ENCODE results near the gene FCGR3B. TPM values are rescaled to one million over a fixed set of nuclear protein-coding genes. Genes with fewer than 3 reads are reported as not detected.
"Not testable (repeated sequence)": the region's sequence is repeated elsewhere in the genome, so short reads cannot be mapped to it uniquely, and the experiment has no call there.

Gene FCGR3B
- total RNA-seq, 1 experiment from 2014 or later: not detected

- peak; percentile 44 for DNase-seq (ENCODE audit: low spot score)
- H3K27ac ChIP-seq (ENCODE audit: low read depth, low read length, poor library complexity, severe bottlenecking); CTCF ChIA-PET; H3K4me1 ChIP-seq (ENCODE audit: insufficient read depth, low read length, poor library complexity, severe bottlenecking); H3K27me3 ChIP-seq (replicated peaks; ENCODE audit: insufficient read depth, low read depth, low read length, poor library complexity); BruUV-seq (replicated peaks); H3K9me3 ChIP-seq (ENCODE audit: low read depth, low read length, poor library complexity, severe bottlenecking); H3K36me3 ChIP-seq (ENCODE audit: insufficient read depth, low read length, poor library complexity, severe bottlenecking); POLR2A ChIA-PET (ENCODE audit: low non-redundant PET); H3K4me3 ChIP-seq (ENCODE audit: low read depth, low read length, poor library complexity, severe bottlenecking): not testable (repeated sequence)
- intact Hi-C loops (cut with micrococcal nuclease; ENCODE audit: unreplicated experiment): loop anchor here (5.0 kb wide), 1 partner anchor 95 kb away; no protein-coding TSS in a partner anchor
- TF ChIP-seq CTCF (conservative IDR thresholded peaks at IDR 0.05; ENCODE audit: low read depth, low read length): peak; percentile 59
Observed at GRCh38 chr1:161647507-161648360, 16.8 kb upstream of the FCGR3B start.

DNA sequence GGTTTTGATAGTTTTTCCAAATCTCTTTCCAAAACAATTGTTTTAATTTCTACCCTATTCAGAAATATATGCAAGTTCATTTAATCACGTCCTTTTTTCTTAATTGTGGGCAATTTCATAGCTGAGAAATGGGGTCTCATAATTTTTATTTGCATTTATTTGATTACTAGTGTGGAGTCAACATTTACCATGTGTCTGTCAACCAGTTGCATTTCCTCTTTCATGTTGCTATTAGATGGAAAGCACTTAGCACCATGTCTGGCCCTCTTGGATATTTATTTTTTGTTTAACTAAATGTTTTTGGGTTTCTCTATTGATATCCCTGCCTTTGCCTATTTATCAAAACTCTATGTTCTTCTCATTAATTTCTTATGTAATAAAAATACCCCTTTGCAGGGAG, 13.9 kb upstream of the FCGR3B start:
- H3K4me3 ChIP-seq (ENCODE audit: low read depth, low read length, poor library complexity, severe bottlenecking); CTCF ChIA-PET; H3K27ac ChIP-seq (ENCODE audit: low read depth, low read length, poor library complexity, severe bottlenecking); DNase-seq (ENCODE audit: low spot score); H3K36me3 ChIP-seq (ENCODE audit: insufficient read depth, low read length, poor library complexity, severe bottlenecking); H3K9me3 ChIP-seq (ENCODE audit: low read depth, low read length, poor library complexity, severe bottlenecking); BruUV-seq (replicated peaks); POLR2A ChIA-PET (ENCODE audit: low non-redundant PET); H3K4me1 ChIP-seq (ENCODE audit: insufficient read depth, low read length, poor library complexity, severe bottlenecking); H3K27me3 ChIP-seq (replicated peaks; ENCODE audit: insufficient read depth, low read depth, low read length, poor library complexity): not testable (repeated sequence)
- intact Hi-C loops (cut with micrococcal nuclease; ENCODE audit: unreplicated experiment): loop anchor here (5.0 kb wide), 1 partner anchor 97 kb away; no protein-coding TSS in a partner anchor

- H3K36me3 ChIP-seq (ENCODE audit: insufficient read depth, low read length, poor library complexity, severe bottlenecking); CTCF ChIA-PET; H3K4me3 ChIP-seq (ENCODE audit: low read depth, low read length, poor library complexity, severe bottlenecking); POLR2A ChIA-PET (ENCODE audit: low non-redundant PET); H3K9me3 ChIP-seq (ENCODE audit: low read depth, low read length, poor library complexity, severe bottlenecking); H3K27ac ChIP-seq (ENCODE audit: low read depth, low read length, poor library complexity, severe bottlenecking); BruUV-seq (replicated peaks); DNase-seq (ENCODE audit: low spot score); H3K27me3 ChIP-seq (replicated peaks; ENCODE audit: insufficient read depth, low read depth, low read length, poor library complexity); H3K4me1 ChIP-seq (ENCODE audit: insufficient read depth, low read length, poor library complexity, severe bottlenecking); intact Hi-C loops (cut with micrococcal nuclease; ENCODE audit: unreplicated experiment): not testable (repeated sequence)
Observed at GRCh38 chr1:161643481-161644208, 12.7 kb upstream of the FCGR3B start.

- intact Hi-C loops (cut with micrococcal nuclease; ENCODE audit: unreplicated experiment); BruUV-seq (replicated peaks); H3K4me1 ChIP-seq (ENCODE audit: insufficient read depth, low read length, poor library complexity, severe bottlenecking); CTCF ChIA-PET; H3K27me3 ChIP-seq (replicated peaks; ENCODE audit: insufficient read depth, low read depth, low read length, poor library complexity); H3K36me3 ChIP-seq (ENCODE audit: insufficient read depth, low read length, poor library complexity, severe bottlenecking); H3K27ac ChIP-seq (ENCODE audit: low read depth, low read length, poor library complexity, severe bottlenecking); H3K4me3 ChIP-seq (ENCODE audit: low read depth, low read length, poor library complexity, severe bottlenecking); H3K9me3 ChIP-seq (ENCODE audit: low read depth, low read length, poor library complexity, severe bottlenecking); POLR2A ChIA-PET (ENCODE audit: low non-redundant PET): not testable (repeated sequence)
- TF ChIP-seq CTCF (conservative IDR thresholded peaks at IDR 0.05; ENCODE audit: low read depth, low read length): 0 out of 2 replicates have a peak, but pooled peaks have one; percentile 14
- peak; percentile 17 for DNase-seq (ENCODE audit: low spot score)
Observed at GRCh38 chr1:161642697-161643096, 11.7 kb upstream of the FCGR3B start.

GRCh38 chr1:161639203-161639602, 8.2 kb upstream of the FCGR3B start:
- BruUV-seq (replicated peaks); H3K4me3 ChIP-seq (ENCODE audit: low read depth, low read length, poor library complexity, severe bottlenecking); POLR2A ChIA-PET (ENCODE audit: low non-redundant PET); H3K9me3 ChIP-seq (ENCODE audit: low read depth, low read length, poor library complexity, severe bottlenecking); H3K27ac ChIP-seq (ENCODE audit: low read depth, low read length, poor library complexity, severe bottlenecking); intact Hi-C loops (cut with micrococcal nuclease; ENCODE audit: unreplicated experiment); H3K27me3 ChIP-seq (replicated peaks; ENCODE audit: insufficient read depth, low read depth, low read length, poor library complexity); CTCF ChIA-PET; H3K4me1 ChIP-seq (ENCODE audit: insufficient read depth, low read length, poor library complexity, severe bottlenecking); H3K36me3 ChIP-seq (ENCODE audit: insufficient read depth, low read length, poor library complexity, severe bottlenecking); DNase-seq (ENCODE audit: low spot score): not testable (repeated sequence)

DNA sequence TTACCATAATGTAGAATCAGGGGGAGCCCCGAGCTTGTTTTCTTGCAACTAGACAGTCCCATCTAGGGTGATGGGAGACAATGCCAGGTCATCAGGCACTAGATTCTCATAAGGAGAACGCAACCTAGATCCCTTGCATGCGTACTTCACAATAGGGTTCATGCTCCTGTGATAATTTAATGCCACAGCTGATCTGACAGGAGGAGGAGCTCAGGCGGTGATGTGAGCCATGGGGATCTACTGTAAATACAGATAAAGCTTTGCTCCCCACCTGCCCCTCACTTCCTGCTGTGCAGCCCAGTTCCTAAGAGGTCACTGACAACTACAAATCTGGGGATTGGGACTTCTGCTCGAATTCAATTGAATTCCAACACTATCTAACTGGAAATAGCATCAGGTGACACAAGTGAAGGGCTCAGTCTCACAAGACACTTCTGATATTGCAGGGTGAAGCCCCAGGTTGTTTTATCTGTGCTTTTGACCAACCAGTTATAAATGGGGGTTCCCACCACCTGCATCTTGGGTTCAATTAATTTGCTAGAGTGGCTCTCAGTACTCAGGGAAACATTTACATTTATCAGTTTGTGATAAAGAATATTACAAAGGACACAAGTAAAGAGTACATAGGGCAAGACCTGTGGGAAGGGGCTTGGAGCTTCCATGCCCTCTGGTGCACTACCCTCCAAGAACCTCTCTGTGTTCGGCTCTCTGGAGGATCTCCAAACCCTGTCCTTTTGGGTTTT, 7.4 kb upstream of the FCGR3B start:
- DNase-seq (ENCODE audit: low spot score); H3K36me3 ChIP-seq (ENCODE audit: insufficient read depth, low read length, poor library complexity, severe bottlenecking); BruUV-seq (replicated peaks); H3K4me3 ChIP-seq (ENCODE audit: low read depth, low read length, poor library complexity, severe bottlenecking); H3K27me3 ChIP-seq (replicated peaks; ENCODE audit: insufficient read depth, low read depth, low read length, poor library complexity); H3K9me3 ChIP-seq (ENCODE audit: low read depth, low read length, poor library complexity, severe bottlenecking); CTCF ChIA-PET; intact Hi-C loops (cut with micrococcal nuclease; ENCODE audit: unreplicated experiment); H3K27ac ChIP-seq (ENCODE audit: low read depth, low read length, poor library complexity, severe bottlenecking); POLR2A ChIA-PET (ENCODE audit: low non-redundant PET); H3K4me1 ChIP-seq (ENCODE audit: insufficient read depth, low read length, poor library complexity, severe bottlenecking): not testable (repeated sequence)
